Calu3 (cell line): ENCODE measurements around the gene LMNB1. TPM values are rescaled to one million over a fixed set of nuclear protein-coding genes. Genes with fewer than 3 reads are reported as not detected.

Experiments
- BruUV-seq: library from RNA; stranded (reverse); fragments of 400-500 nt; replicated peaks from 2 replicates; lab custom pipeline; 2021; lab: Mats Ljungman, UMichigan
- CTCF ChIA-PET: fragments of 300-600 bp; sonication (Branson Sonifier 250); formaldehyde crosslinking; loops from one replicate; lab custom pipeline; 2022; ENCODE audit warnings: antibody characterized with exemption; lab: Charles Lee
- DNase-seq: peaks from one replicate; pipeline ENCODE4 v3.0.0; 2022
- H3K27ac Mint-ChIP-seq: one replicate; pipeline ENCODE4 v1.8.0; 2022; ENCODE audit warnings: mixed read lengths; ENCODE audit not compliant: unreplicated experiment
- H3K27me3 Mint-ChIP-seq: one replicate; pipeline ENCODE4 v1.8.0; 2022; ENCODE audit warnings: mixed read lengths; ENCODE audit not compliant: unreplicated experiment
- H3K36me3 Mint-ChIP-seq: one replicate; pipeline ENCODE4 v1.8.0; 2022; ENCODE audit warnings: mild to moderate bottlenecking, moderate library complexity, mixed read lengths; ENCODE audit not compliant: insufficient read depth, unreplicated experiment
- H3K4me1 Mint-ChIP-seq: one replicate; pipeline ENCODE4 v1.8.0; 2022; ENCODE audit warnings: mild to moderate bottlenecking, low read depth, mixed read lengths; ENCODE audit not compliant: unreplicated experiment
- H3K4me3 Mint-ChIP-seq: one replicate; pipeline ENCODE4 v1.8.0; 2022; ENCODE audit warnings: mild to moderate bottlenecking, low read depth, moderate library complexity, mixed read lengths; ENCODE audit not compliant: unreplicated experiment
- H3K9me3 Mint-ChIP-seq: one replicate; pipeline ENCODE4 v1.8.0; 2022; ENCODE audit warnings: low read depth, mixed read lengths; ENCODE audit not compliant: unreplicated experiment
- CTCF ChIP-seq: fragments of 200-600 bp; IDR thresholded peaks from one replicate; pipeline ENCODE4 v1.8.0; 2022; ENCODE audit warnings: antibody characterized with exemption; ENCODE audit not compliant: unreplicated experiment
- intact Hi-C: fragments of 100-400 bp; cut with micrococcal nuclease; formaldehyde crosslinking; loops from one replicate; pipeline ENCODE4 v1.10.0; 2022; ENCODE audit not compliant: unreplicated experiment
- total RNA-seq: library from RNA; stranded (reverse); gene quantifications from 2 replicates; pipeline ENCODE4 v1.2.3, GENCODE V29; 2022

Gene LMNB1
- total RNA-seq, 1 experiment from 2014 or later: 153 TPM

GRCh38 chr5:126741361-126741760, 35.6 kb upstream of the LMNB1 start:
- TF ChIP-seq CTCF: no peak
- no peak for DNase-seq
- Mint-ChIP-seq H3K36me3 (no peaks in the 10 kb centered on the region), H3K27me3 (no peaks in the 10 kb centered on the region), H3K27ac (no peak overlapping the region), H3K9me3 (no peaks in the 10 kb centered on the region), H3K4me3 (no peak overlapping the region), H3K4me1 (no peaks in the 10 kb centered on the region)
- CTCF ChIA-PET: no interaction called here
- no TSS peak for BruUV-seq
- intact Hi-C loops: no loop called here

GRCh38 chr5:126742425-126742824, 34.5 kb upstream of the LMNB1 start:
- CTCF ChIA-PET: no interaction called here
- no peak for TF ChIP-seq CTCF
- no peaks in the 10 kb centered on the region for H3K4me1 Mint-ChIP-seq
- H3K4me3 Mint-ChIP-seq: no peak overlapping the region
- H3K27me3 Mint-ChIP-seq: no peaks in the 10 kb centered on the region
- DNase-seq: no peak
- no peaks in the 10 kb centered on the region for H3K9me3 Mint-ChIP-seq
- intact Hi-C loops: no loop called here
- H3K27ac Mint-ChIP-seq: no peak overlapping the region
- H3K36me3 Mint-ChIP-seq: no peaks in the 10 kb centered on the region
- no TSS peak for BruUV-seq

- intact Hi-C loops: no loop called here
- no TSS peak for BruUV-seq
- DNase-seq: no peak
- H3K9me3 Mint-ChIP-seq: no peaks in the 10 kb centered on the region
- peaks cover 16% of the 10 kb centered on the region for H3K4me1 Mint-ChIP-seq
- no peak overlapping the region for H3K4me3 Mint-ChIP-seq
- no peak for TF ChIP-seq CTCF
- no peak overlapping the region for H3K27ac Mint-ChIP-seq
- CTCF ChIA-PET: no interaction called here
- H3K36me3 Mint-ChIP-seq: no peaks in the 10 kb centered on the region
- no peaks in the 10 kb centered on the region for H3K27me3 Mint-ChIP-seq
Measured at GRCh38 chr5:126744836-126745235, 32.1 kb upstream of the LMNB1 start.

GRCh38 chr5:126745259-126745992, 31.5 kb upstream of the LMNB1 start:
- intact Hi-C loops: no loop called here
- DNase-seq: no peak
- CTCF ChIA-PET: no interaction called here
- H3K4me3 Mint-ChIP-seq: no peak overlapping the region
- BruUV-seq: no TSS peak
- no peaks in the 10 kb centered on the region for H3K36me3 Mint-ChIP-seq
- no peaks in the 10 kb centered on the region for H3K9me3 Mint-ChIP-seq
- H3K27ac Mint-ChIP-seq: no peak overlapping the region
- no peaks in the 10 kb centered on the region for H3K27me3 Mint-ChIP-seq
- H3K4me1 Mint-ChIP-seq: peaks cover 16% of the 10 kb centered on the region
- no peak for TF ChIP-seq CTCF
